Fibroblast of the aortic adventitia (primary cell): ENCODE data around the gene EPYC. TPM values are rescaled to one million over a fixed set of nuclear protein-coding genes. Genes with fewer than 3 reads are reported as not detected.

ENCODE experiments used
- DNase-seq: peaks from one replicate; pipeline ENCODE4 v3.0.0-alpha.2; 2010; ENCODE audit warnings: low read depth
- H3K4me3 ChIP-seq: 2 replicates; pipeline ENCODE4 v1.5.1; 2011; ENCODE audit warnings: low read depth, mild to moderate bottlenecking, control low read depth, low read length, moderate library complexity
- total RNA-seq: library from RNA; depleted of rRNA; stranded (reverse); fragments of >200 nt; gene quantifications from 2 replicates; pipeline ENCODE4 v1.2.3, GENCODE V29; 2012; ENCODE audit warnings: low replicate concordance
- TF ChIP-seq, protein P1 (sequence below): IDR thresholded peaks from 2 replicates; pipeline ENCODE4 v1.5.1; 2011; ENCODE audit warnings: mild to moderate bottlenecking, low read length, control low read depth, inconsistent platforms; ENCODE audit not compliant: insufficient read depth

Gene EPYC
- total RNA-seq, 1 donor, result not detected

DNA sequence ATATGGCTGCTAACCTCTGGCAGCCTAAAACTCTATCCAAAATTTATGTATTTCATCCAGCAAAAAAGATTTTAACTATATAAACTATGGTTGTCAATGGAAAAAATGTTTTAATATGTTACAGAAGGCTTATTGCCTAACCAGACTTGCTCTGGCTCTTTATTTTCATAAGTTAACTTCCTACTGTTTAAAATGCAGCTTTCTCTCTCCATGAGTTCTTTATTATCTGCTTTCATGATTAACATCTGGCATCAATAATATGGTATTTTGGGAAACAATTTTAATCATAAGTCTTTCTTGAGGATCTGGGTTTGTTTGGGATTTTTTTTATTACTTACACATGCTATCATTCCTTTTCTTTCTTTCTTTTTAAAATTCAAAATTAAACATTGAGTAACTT lies 32.5 kb upstream of the EPYC start:
- DNase-seq, result peak; percentile 57
- TF ChIP-seq, protein P1, sequence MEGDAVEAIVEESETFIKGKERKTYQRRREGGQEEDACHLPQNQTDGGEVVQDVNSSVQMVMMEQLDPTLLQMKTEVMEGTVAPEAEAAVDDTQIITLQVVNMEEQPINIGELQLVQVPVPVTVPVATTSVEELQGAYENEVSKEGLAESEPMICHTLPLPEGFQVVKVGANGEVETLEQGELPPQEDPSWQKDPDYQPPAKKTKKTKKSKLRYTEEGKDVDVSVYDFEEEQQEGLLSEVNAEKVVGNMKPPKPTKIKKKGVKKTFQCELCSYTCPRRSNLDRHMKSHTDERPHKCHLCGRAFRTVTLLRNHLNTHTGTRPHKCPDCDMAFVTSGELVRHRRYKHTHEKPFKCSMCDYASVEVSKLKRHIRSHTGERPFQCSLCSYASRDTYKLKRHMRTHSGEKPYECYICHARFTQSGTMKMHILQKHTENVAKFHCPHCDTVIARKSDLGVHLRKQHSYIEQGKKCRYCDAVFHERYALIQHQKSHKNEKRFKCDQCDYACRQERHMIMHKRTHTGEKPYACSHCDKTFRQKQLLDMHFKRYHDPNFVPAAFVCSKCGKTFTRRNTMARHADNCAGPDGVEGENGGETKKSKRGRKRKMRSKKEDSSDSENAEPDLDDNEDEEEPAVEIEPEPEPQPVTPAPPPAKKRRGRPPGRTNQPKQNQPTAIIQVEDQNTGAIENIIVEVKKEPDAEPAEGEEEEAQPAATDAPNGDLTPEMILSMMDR, result no peak
- H3K4me3 ChIP-seq, result no peak overlapping the region

GRCh38 chr12:91033251-91033650 lies 28.5 kb upstream of the EPYC start:
- TF ChIP-seq, protein P1, result no peak
- no peak for DNase-seq
- H3K4me3 ChIP-seq, result no peak overlapping the region

- H3K4me3 ChIP-seq, result no peak overlapping the region
- TF ChIP-seq, protein P1, result no peak
- DNase-seq, result peak; percentile 63
Measured at GRCh38 chr12:91023326-91024004, 18.7 kb upstream of the EPYC start.

DNA sequence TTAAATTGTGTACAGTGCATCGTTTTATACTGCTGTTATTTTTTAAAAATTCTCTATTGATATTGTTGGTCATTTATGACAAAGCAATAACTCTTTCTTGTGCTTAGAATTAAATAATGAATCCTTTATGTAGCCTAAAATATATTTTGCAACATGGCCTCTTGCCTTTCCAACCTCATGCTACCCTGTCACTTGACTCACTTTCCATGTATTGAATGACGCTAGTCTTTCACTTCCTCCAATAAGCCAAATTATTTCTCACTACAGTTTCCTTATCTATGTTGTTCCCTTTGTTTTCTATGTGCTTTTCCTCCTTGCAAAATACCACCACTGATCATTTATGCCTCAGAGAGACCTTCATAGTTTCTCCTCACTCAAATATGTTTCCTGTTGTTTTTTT lies 16.3 kb upstream of the EPYC start:
- no peak overlapping the region for H3K4me3 ChIP-seq
- DNase-seq, result no peak
- TF ChIP-seq, protein P1, result no peak

GRCh38 chr12:91019455-91019854 lies 14.7 kb upstream of the EPYC start:
- DNase-seq, result no peak
- TF ChIP-seq, protein P1, result no peak
- no peak overlapping the region for H3K4me3 ChIP-seq

GRCh38 chr12:91017511-91018263 lies 12.9 kb upstream of the EPYC start:
- no peak overlapping the region for H3K4me3 ChIP-seq
- no peak for DNase-seq
- TF ChIP-seq, protein P1, result no peak
